Colonic mucosa (tissue), 4 donors: Measurements from ENCODE around the gene MEIS2. TPM values are rescaled to one million over a fixed set of nuclear protein-coding genes. Genes with fewer than 3 reads are reported as not detected.

Experiments
- DNase-seq: peaks from one replicate; pipeline ENCODE4 v3.0.0-alpha.2; 2020
- H3K27ac ChIP-seq: fragments of 200-600 bp; one replicate; pipeline ENCODE4 v1.8.0; 2021
- H3K27me3 ChIP-seq: fragments of 200-600 bp; one replicate; pipeline ENCODE4 v1.8.0; 2021
- H3K36me3 ChIP-seq: fragments of 200-600 bp; one replicate; pipeline ENCODE4 v1.8.0; 2021
- H3K4me1 ChIP-seq: fragments of 200-600 bp; one replicate; pipeline ENCODE4 v1.8.0; 2021; ENCODE audit warnings: mild to moderate bottlenecking
- H3K4me3 ChIP-seq: fragments of 200-600 bp; one replicate; pipeline ENCODE4 v1.8.0; 2021
- H3K9ac ChIP-seq, 2 donors: one replicate each; pipeline ENCODE4 v1.7.0; 2013; ENCODE audit warnings: control low read depth in 2 of 2, low read depth in 2 of 2, low read length in 2 of 2
- H3K9me3 ChIP-seq: fragments of 200-600 bp; one replicate; pipeline ENCODE4 v1.8.0; 2021
- intact Hi-C: fragments of 100-400 bp; cut with DNase I; formaldehyde crosslinking; loops from one replicate; pipeline ENCODE4 v1.14.1; 2022
- total RNA-seq, 2 donors: library from RNA; stranded (reverse); fragmentation: NEBNext Ultra II Directional in 1 of 2; extraction: Animal tissue kit (Norgen Biotek cat#: 25700) in 1 of 2; gene quantifications; one replicate each; pipeline ENCODE4 v1.2.1, GENCODE V29; 2021
- TF ChIP-seq, protein P1 (sequence below): fragments of 200-600 bp; IDR thresholded peaks from one replicate; pipeline ENCODE4 v1.8.0; 2022; ENCODE audit warnings: antibody characterized with exemption, mild to moderate bottlenecking
- donor health status: healthy.
- donor health status: DM: no; HTN: no; CAD: no.
- donor health status: DM: no; HTN: no; CAD: no.

MEIS2 gene
- total RNA-seq, 2 donors from 2014 or later: 1.7 to 7.6 TPM

DNA sequence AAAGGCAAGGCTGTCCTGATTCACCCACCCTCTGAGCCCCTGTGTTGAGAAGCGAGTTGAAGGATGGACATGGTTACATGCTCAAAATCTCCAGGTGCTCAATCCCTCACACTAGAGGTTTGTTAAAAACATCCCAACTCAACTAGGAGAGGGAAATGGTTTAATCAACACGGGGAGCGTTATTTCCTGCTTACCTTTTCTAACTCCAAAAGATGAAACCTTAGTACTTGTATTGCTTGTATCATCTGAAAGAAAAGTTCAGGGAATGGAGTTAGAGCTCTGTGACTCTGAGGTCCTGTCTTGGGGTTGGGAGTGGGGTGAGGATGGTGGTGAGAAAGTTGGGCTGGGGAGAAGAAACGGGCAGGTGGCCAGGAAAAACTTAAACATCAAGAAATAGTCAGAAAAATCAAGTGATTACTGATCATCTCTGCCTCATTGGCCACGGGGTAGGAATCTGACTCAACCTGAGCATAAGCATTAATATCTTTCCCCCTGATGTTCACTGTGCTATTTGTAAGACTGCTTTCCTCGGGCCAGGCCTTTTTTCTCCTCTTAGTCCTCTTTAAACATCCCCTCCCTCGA is 5.9 kb downstream of the MEIS2 start:
- intact Hi-C loops: no loop called here
- no peak for DNase-seq
- Histone ChIP-seq H3K27ac (no peak overlapping the region), H3K4me3 (no peak overlapping the region), H3K4me1 (no peaks in the 10 kb centered on the region), H3K36me3 (no peaks in the 10 kb centered on the region), H3K27me3 (peaks cover 34% of the 10 kb centered on the region), H3K9me3 (no peaks in the 10 kb centered on the region), H3K9ac (no peak overlapping the region)
- TF ChIP-seq, protein P1, sequence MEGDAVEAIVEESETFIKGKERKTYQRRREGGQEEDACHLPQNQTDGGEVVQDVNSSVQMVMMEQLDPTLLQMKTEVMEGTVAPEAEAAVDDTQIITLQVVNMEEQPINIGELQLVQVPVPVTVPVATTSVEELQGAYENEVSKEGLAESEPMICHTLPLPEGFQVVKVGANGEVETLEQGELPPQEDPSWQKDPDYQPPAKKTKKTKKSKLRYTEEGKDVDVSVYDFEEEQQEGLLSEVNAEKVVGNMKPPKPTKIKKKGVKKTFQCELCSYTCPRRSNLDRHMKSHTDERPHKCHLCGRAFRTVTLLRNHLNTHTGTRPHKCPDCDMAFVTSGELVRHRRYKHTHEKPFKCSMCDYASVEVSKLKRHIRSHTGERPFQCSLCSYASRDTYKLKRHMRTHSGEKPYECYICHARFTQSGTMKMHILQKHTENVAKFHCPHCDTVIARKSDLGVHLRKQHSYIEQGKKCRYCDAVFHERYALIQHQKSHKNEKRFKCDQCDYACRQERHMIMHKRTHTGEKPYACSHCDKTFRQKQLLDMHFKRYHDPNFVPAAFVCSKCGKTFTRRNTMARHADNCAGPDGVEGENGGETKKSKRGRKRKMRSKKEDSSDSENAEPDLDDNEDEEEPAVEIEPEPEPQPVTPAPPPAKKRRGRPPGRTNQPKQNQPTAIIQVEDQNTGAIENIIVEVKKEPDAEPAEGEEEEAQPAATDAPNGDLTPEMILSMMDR: no peak

DNA sequence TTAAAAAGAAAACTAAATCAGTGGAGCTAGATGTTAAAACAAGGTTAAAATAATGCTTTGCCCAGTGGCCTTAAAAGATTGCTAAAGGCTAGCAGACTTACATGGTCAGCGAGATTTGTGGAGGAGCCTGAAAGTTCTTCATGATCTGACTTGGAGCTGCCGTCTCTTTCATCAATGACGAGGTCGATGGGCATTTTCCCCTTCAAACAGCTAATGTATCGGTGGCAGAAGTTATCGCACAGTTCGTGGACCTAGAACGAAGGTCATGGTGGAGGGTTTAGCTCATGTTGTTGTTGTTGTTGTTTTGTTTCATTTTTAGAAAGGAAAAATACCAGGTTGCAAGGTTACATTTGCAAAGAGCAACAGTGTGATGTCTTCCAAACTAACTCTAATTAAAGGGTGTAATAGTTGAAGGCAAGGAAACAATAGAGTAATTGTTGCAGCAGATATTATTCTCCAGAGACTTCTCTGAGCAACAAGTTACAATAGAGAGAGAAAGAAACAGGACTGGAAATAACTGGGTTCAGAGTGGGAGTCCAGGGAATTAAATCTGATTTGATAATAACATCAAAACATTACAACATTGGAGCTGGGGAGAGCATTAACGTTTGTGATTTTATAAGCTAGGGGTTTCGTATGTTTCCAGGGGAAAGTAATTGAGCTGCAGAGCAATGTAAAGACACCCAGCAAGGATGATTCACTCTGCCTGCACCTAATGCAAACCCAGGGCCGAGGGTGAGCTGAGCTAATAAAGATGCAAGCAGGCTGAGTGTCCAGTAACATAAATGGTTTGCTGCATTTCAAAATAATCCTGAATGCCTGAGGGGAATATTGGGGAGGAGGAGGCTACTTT is 6.6 kb downstream of the MEIS2 start:
- TF ChIP-seq, protein P1: no peak
- Histone ChIP-seq H3K36me3 (no peaks in the 10 kb centered on the region), H3K4me1 (no peaks in the 10 kb centered on the region), H3K27me3 (peaks cover 33% of the 10 kb centered on the region), H3K27ac (no peak overlapping the region), H3K9me3 (no peaks in the 10 kb centered on the region), H3K9ac (no peak overlapping the region), H3K4me3 (no peak overlapping the region)
- intact Hi-C loops: no loop called here
- no peak for DNase-seq

DNA sequence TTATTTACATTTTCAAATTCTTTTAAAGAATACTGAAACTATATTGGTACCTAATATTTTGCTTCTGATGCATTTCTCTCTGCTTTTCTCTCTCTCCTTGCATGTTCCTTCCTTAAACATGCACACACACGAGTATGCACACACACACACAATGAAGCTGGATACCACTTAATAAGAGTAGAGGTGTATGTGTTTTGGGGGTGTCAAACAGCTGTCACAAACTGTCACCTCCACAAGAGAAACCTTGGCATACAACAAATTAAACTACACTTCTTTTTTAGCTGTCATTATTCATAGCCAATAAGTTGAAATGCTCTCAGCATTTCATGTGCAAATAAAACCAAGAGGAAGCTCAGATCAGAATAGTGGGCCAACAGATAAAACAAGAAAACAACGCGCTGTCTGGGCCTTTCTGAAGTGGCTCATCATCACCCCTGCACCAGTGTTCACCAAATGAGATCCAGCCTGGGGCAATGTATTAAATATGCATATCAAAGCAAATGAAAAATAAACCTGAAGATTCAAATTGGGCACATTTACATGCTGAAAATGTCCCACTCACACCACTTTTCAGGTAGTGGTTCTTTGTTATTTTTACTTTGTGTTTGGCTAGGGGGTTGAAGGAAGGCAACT is 9.7 kb downstream of the MEIS2 start:
- no peak for DNase-seq
- Histone ChIP-seq H3K9me3 (no peaks in the 10 kb centered on the region), H3K4me3 (no peak overlapping the region), H3K4me1 (no peaks in the 10 kb centered on the region), H3K27ac (no peak overlapping the region), H3K9ac (no peak overlapping the region), H3K36me3 (no peaks in the 10 kb centered on the region), H3K27me3 (peaks cover 8% of the 10 kb centered on the region)
- intact Hi-C loops: no loop called here
- TF ChIP-seq, protein P1: no peak

DNA sequence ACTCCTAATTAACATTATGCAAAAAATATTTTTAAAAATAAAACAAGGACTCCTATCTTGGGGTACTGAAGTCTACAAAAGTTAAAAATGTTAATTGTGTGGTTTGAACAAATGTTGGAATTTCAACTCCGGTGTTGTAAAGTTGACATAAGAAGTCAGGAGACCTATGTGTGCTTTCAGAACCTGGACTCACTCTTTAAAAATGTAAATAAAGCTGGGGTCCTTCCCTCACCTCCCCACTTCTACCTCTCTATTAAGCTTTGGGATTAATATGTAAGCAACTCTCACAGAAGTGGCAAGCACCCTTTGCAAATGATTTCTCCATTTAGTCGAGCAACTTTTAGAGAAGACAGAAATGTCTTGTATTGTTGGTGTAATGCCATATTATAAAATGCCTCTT is 11.9 kb downstream of the MEIS2 start:
- TF ChIP-seq, protein P1: no peak
- no peaks in the 10 kb centered on the region for H3K27me3 ChIP-seq
- H3K4me1 ChIP-seq: no peaks in the 10 kb centered on the region
- no peak overlapping the region for H3K4me3 ChIP-seq
- intact Hi-C loops: no loop called here
- H3K9me3 ChIP-seq: no peaks in the 10 kb centered on the region
- H3K27ac ChIP-seq: no peak overlapping the region
- no peak for DNase-seq
- no peak overlapping the region for H3K9ac ChIP-seq
- no peaks in the 10 kb centered on the region for H3K36me3 ChIP-seq

DNA sequence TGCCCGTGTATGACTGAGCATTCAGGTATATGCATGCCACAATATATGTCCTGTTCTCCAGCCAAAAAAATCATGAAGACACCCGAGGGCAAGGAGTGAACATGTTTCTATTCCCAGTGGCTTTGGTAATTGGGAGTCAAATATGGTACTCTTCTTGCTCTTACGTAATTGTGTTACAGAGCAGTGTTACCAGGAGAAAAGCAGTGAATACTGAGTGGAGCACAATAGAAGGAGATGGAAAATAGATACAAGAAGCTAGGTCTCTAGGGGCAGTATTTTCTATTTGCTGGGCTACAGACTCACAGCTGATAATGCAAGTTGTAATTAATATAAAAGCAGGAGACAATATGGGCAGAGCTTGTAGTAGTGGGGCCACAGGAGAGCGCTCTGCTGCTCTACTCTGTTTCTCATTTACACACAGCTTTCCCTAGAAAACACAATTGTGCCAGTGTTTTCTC is 13.2 kb downstream of the MEIS2 start:
- intact Hi-C loops: no loop called here
- Histone ChIP-seq H3K4me3 (no peak overlapping the region), H3K36me3 (no peaks in the 10 kb centered on the region), H3K27me3 (no peaks in the 10 kb centered on the region), H3K4me1 (no peaks in the 10 kb centered on the region), H3K9ac (no peak overlapping the region), H3K9me3 (no peaks in the 10 kb centered on the region), H3K27ac (no peak overlapping the region)
- TF ChIP-seq, protein P1: no peak
- no peak for DNase-seq
